Nephron progenitor cell (in vitro differentiated cells): ENCODE data around the gene PHACTR1.

Source experiments
- DNase-seq: peaks from one replicate; pipeline ENCODE4 v3.0.0; 2021
- H3K27ac Mint-ChIP-seq: 2 replicates; pipeline ENCODE4 v1.8.0; 2021; ENCODE audit warnings: mild to moderate bottlenecking, moderate library complexity, mixed read lengths
- H3K27me3 Mint-ChIP-seq: 2 replicates; pipeline ENCODE4 v1.8.0; 2021; ENCODE audit warnings: mild to moderate bottlenecking, low read depth, mixed read lengths; ENCODE audit not compliant: poor library complexity
- H3K36me3 Mint-ChIP-seq: 2 replicates; pipeline ENCODE4 v1.8.0; 2021; ENCODE audit warnings: low read depth, mixed read lengths
- H3K4me1 Mint-ChIP-seq: 2 replicates; pipeline ENCODE4 v1.8.0; 2021; ENCODE audit warnings: mixed read lengths
- H3K4me3 Mint-ChIP-seq: 2 replicates; pipeline ENCODE4 v1.8.0; 2021; ENCODE audit warnings: mild to moderate bottlenecking, moderate library complexity, mixed read lengths
- H3K9me3 Mint-ChIP-seq: 2 replicates; pipeline ENCODE4 v1.8.0; 2021; ENCODE audit warnings: mild to moderate bottlenecking, moderate library complexity, mixed read lengths
- TF ChIP-seq, protein P1 (sequence below): fragments of 200-600 bp; sonication (generic); IDR thresholded peaks from 2 replicates; pipeline ENCODE4 v1.5.0; 2021; ENCODE audit warnings: antibody characterized with exemption

The PHACTR1 gene

GRCh38 chr6:13009461-13009860 is 292.9 kb downstream of the PHACTR1 start:
- Mint-ChIP-seq H3K27ac (no peak overlapping the region), H3K4me1 (peaks cover 24% of the 10 kb centered on the region), H3K27me3 (peaks cover 67% of the 10 kb centered on the region), H3K4me3 (no peak overlapping the region), H3K9me3 (no peaks in the 10 kb centered on the region), H3K36me3 (no peaks in the 10 kb centered on the region)
- TF ChIP-seq, protein P1, sequence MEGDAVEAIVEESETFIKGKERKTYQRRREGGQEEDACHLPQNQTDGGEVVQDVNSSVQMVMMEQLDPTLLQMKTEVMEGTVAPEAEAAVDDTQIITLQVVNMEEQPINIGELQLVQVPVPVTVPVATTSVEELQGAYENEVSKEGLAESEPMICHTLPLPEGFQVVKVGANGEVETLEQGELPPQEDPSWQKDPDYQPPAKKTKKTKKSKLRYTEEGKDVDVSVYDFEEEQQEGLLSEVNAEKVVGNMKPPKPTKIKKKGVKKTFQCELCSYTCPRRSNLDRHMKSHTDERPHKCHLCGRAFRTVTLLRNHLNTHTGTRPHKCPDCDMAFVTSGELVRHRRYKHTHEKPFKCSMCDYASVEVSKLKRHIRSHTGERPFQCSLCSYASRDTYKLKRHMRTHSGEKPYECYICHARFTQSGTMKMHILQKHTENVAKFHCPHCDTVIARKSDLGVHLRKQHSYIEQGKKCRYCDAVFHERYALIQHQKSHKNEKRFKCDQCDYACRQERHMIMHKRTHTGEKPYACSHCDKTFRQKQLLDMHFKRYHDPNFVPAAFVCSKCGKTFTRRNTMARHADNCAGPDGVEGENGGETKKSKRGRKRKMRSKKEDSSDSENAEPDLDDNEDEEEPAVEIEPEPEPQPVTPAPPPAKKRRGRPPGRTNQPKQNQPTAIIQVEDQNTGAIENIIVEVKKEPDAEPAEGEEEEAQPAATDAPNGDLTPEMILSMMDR: no peak
- DNase-seq: no peak

GRCh38 chr6:13011612-13012146 is 295.1 kb downstream of the PHACTR1 start:
- peak overlapping the region; percentile 88 for H3K4me3 Mint-ChIP-seq
- no peaks in the 10 kb centered on the region for H3K36me3 Mint-ChIP-seq
- H3K27ac Mint-ChIP-seq: no peak overlapping the region
- TF ChIP-seq, protein P1: no peak
- H3K4me1 Mint-ChIP-seq: peaks cover 31% of the 10 kb centered on the region
- no peaks in the 10 kb centered on the region for H3K9me3 Mint-ChIP-seq
- DNase-seq: no peak
- H3K27me3 Mint-ChIP-seq: peaks cover 85% of the 10 kb centered on the region

DNA sequence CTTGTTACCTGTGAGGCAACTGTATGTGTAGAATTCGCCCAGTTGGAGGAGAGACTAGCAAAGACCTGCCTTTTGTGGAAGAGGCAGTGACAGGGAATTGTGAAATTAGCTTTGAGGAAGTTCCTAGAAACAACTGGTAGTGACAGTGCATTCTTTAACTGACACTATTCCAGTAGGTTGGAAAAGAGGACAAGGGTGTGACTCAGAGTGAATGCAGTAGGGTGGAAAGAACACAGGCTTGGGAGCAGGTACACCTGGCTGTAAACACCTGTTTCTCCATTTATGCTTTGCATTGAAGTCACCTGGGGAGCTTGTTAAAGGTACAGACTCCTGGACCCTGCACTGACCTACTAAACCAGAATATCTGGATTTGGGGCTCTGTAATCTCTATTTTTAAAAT is 295.7 kb downstream of the PHACTR1 start:
- DNase-seq: no peak
- Mint-ChIP-seq H3K27me3 (peaks cover 91% of the 10 kb centered on the region), H3K27ac (no peak overlapping the region)

DNA sequence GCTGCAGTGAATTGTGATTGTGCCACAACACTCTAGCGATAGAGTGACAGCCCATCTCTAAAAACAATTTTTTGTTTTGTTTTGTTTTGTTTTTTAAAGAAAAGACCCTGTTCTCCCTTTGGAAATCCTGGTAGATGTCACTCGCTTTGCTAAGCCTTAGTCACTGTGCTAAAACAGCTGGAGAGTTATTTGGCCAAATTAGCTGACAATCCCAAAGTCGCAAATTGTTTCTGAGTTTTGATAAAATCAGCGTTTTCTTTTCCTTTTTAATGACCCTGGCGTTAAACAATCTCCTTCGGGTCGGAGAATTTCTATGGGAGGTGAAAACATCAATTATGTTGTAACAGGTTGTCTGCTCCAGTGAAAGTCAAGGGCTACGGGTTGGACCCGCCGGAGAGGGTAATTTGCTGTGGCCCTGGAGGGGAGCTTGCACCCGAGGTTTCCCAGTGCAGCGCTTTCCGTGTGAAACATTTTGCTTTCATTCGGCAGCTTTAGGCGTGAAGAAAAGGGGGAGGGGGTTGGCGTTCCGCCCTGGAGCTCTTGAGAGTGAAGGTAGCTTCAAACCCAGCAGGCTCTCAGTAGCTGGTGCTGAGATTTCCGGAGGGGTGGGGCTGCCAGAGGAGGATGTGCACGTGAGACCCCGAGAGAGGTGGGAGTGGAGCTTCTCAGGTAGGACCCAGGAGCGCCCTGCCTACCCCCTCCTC is 296.6 kb downstream of the PHACTR1 start:
- H3K9me3 Mint-ChIP-seq: no peaks in the 10 kb centered on the region
- peaks cover 90% of the 10 kb centered on the region for H3K27me3 Mint-ChIP-seq
- no peaks in the 10 kb centered on the region for H3K36me3 Mint-ChIP-seq
- TF ChIP-seq, protein P1: no peak
- DNase-seq: peak; percentile 63
- no peak overlapping the region for H3K27ac Mint-ChIP-seq
- peak overlapping the region; percentile 88 for H3K4me3 Mint-ChIP-seq
- H3K4me1 Mint-ChIP-seq: peaks cover 31% of the 10 kb centered on the region

More for the DNA sequence above, 295.7 kb downstream of the PHACTR1 start:
- Mint-ChIP-seq H3K4me1 (peaks cover 31% of the 10 kb centered on the region), H3K9me3 (no peaks in the 10 kb centered on the region), H3K36me3 (no peaks in the 10 kb centered on the region), H3K4me3 (peak overlapping the region; percentile 88)
- TF ChIP-seq, protein P1: no peak

GRCh38 chr6:13013681-13014503 is 297.3 kb downstream of the PHACTR1 start:
- TF ChIP-seq, protein P1: no peak
- Mint-ChIP-seq H3K36me3 (no peaks in the 10 kb centered on the region), H3K27me3 (peaks cover 89% of the 10 kb centered on the region), H3K4me3 (peak overlapping the region; percentile 88), H3K4me1 (peaks cover 31% of the 10 kb centered on the region), H3K9me3 (no peaks in the 10 kb centered on the region), H3K27ac (no peak overlapping the region)
- peak; percentile 63 for DNase-seq
